ENCODE data around the gene JUN. TPM values are rescaled to one million over a fixed set of nuclear protein-coding genes. Genes with fewer than 3 reads are reported as not detected.

The JUN gene
- polyA plus RNA-seq, 2 of the 4 experiments (the other 2 are of a cell fraction): 23.3 to 59.8 TPM

DNA sequence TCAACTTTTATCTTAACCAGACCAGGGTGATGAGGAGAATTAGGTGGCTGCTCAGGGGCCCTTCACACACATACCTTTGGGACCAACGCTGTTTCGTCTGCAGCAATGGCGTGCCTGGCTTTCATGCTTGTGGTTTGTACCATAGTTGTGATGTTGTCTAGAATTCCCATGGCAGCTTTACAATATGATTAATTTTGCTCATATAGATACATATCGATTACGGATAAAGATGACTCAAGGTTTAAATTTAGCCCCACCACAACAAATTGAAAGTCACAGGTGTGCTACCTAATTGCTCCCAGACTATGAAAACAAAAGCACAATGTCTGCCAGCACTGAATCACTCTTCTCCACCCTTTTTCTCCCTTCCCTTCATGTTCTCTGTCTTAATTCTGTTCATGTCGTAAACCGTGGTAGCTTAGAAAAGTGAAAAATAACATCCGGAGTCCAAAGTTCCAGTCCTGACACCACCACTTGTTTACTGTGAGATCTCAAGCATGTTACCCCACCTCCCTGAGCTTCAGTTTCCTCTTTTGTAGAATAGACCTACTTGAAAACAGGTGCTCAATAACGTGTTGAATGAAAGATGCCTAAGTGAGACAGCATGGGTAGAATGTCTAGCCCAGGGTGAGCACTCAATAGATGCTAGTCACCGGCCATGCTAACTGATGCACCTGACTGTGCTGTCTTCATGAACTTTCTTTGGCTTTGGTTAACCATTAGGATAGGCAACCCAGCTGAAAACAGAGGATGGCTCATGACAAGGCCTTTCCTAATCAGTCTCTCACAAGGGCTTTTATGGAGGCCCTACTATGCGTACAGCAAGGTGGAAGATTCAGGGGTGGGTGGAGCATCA is 22.1 kb upstream of the JUN start:
- ChIA-PET CTCF (interaction anchor here (0.6 to 1.3 kb wide), 3 partner anchors 7 to 18 kb away, joined by 3 read pairs; no protein-coding TSS in a partner anchor), POLR2A (no interaction called here)
- H3K4me2 ChIP-seq: no peak overlapping the region
- no peak overlapping the region for H3K4me3 ChIP-seq
- WGBS (ENCODE audit: missing lambda C conversion rate): 84% methylated on average over 11 of the region's 11 CpGs
- DNase-seq (ENCODE audit: low read depth in 1 of 2, low spot score in 1 of 2) (no peak), FAIRE-seq (no peak), ATAC-seq (no peak)
- H3K9me3 ChIP-seq: no peaks in the 10 kb centered on the region
- TF ChIP-seq TP53 (CRISPR knock-in tag; IDR thresholded peaks at IDR 0.05) (no peak), RARB (CRISPR knock-in tag; IDR thresholded peaks at IDR 0.05) (no peak), SMC3 (IDR thresholded peaks at IDR 0.05) (no peak), NPAS2 (CRISPR knock-in tag; IDR thresholded peaks at IDR 0.05; ENCODE audit: borderline replicate concordance) (no peak), EHMT2 (IDR thresholded peaks at IDR 0.05; ENCODE audit: low read depth) (no peak), ZSCAN20 (CRISPR knock-in tag; IDR thresholded peaks at IDR 0.05) (no peak), ZFP36 (IDR thresholded peaks at IDR 0.05; ENCODE audit: borderline replicate concordance, partially characterized antibody) (no peak), ZC3H11A (IDR thresholded peaks at IDR 0.05) (no peak), EHF (CRISPR knock-in tag; IDR thresholded peaks at IDR 0.05) (no peak), TFCP2L1 (CRISPR knock-in tag; IDR thresholded peaks at IDR 0.05) (no peak), CHD4 (IDR thresholded peaks at IDR 0.05; ENCODE audit: borderline replicate concordance) (no peak), KDM5A (IDR thresholded peaks at IDR 0.05) (no peak)
- TF ChIP-seq, protein P1, sequence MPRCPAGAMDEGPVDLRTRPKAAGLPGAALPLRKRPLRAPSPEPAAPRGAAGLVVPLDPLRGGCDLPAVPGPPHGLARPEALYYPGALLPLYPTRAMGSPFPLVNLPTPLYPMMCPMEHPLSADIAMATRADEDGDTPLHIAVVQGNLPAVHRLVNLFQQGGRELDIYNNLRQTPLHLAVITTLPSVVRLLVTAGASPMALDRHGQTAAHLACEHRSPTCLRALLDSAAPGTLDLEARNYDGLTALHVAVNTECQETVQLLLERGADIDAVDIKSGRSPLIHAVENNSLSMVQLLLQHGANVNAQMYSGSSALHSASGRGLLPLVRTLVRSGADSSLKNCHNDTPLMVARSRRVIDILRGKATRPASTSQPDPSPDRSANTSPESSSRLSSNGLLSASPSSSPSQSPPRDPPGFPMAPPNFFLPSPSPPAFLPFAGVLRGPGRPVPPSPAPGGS (IDR thresholded peaks at IDR 0.05): no peak
- TF ChIP-seq, protein P2, sequence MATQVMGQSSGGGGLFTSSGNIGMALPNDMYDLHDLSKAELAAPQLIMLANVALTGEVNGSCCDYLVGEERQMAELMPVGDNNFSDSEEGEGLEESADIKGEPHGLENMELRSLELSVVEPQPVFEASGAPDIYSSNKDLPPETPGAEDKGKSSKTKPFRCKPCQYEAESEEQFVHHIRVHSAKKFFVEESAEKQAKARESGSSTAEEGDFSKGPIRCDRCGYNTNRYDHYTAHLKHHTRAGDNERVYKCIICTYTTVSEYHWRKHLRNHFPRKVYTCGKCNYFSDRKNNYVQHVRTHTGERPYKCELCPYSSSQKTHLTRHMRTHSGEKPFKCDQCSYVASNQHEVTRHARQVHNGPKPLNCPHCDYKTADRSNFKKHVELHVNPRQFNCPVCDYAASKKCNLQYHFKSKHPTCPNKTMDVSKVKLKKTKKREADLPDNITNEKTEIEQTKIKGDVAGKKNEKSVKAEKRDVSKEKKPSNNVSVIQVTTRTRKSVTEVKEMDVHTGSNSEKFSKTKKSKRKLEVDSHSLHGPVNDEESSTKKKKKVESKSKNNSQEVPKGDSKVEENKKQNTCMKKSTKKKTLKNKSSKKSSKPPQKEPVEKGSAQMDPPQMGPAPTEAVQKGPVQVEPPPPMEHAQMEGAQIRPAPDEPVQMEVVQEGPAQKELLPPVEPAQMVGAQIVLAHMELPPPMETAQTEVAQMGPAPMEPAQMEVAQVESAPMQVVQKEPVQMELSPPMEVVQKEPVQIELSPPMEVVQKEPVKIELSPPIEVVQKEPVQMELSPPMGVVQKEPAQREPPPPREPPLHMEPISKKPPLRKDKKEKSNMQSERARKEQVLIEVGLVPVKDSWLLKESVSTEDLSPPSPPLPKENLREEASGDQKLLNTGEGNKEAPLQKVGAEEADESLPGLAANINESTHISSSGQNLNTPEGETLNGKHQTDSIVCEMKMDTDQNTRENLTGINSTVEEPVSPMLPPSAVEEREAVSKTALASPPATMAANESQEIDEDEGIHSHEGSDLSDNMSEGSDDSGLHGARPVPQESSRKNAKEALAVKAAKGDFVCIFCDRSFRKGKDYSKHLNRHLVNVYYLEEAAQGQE (IDR thresholded peaks at IDR 0.05): no peak
- TF ChIP-seq, protein P3, sequence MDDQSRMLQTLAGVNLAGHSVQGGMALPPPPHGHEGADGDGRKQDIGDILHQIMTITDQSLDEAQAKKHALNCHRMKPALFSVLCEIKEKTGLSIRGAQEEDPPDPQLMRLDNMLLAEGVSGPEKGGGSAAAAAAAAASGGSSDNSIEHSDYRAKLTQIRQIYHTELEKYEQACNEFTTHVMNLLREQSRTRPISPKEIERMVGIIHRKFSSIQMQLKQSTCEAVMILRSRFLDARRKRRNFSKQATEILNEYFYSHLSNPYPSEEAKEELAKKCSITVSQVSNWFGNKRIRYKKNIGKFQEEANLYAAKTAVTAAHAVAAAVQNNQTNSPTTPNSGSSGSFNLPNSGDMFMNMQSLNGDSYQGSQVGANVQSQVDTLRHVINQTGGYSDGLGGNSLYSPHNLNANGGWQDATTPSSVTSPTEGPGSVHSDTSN (IDR thresholded peaks at IDR 0.05): no peak
- H3K27ac ChIP-seq: no peak overlapping the region
- H3K4me1 ChIP-seq: peaks cover 10% of the 10 kb centered on the region; the same call in 2 of the 3 replicates

DNA sequence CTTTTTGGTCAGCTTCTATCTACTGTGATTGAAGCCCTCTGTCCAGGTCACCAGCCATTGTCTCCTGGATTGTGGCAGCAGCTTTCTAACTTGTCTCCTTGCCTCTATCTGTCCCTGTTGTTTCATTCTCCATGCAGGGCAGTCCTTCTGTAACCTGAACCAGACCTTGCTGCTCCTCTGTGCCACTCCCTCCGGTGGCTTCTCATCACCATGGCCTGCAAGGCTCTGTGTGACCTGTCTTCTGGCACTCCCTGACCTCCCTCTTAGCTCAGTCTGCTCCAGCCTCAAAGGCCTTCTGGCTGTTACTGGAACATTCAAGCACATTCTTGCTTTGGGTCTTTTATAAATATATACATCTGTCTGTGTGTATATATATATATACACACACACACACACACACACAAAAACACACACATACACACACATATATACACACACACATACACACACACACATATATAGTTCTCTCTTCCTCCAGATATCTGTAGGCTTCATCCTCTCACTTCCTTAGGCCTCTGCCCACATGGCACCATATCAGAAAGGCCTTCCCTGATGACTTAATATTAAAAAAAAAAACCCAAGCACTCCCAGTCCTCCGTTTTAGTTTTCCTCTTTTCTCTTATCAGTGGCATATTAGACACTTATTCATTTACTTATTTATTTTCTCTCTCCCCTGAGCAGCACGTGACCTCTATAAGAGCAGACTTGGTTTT is 21.2 kb upstream of the JUN start:
- no peak overlapping the region for H3K27ac ChIP-seq
- TF ChIP-seq HEYL (CRISPR knock-in tag; IDR thresholded peaks at IDR 0.05): no peak
- TF ChIP-seq RARB (CRISPR knock-in tag; IDR thresholded peaks at IDR 0.05): no peak
- no peak for TF ChIP-seq FOSL2 (IDR thresholded peaks at IDR 0.05)
- no peak for TF ChIP-seq FOSL2 (CRISPR knock-in tag; IDR thresholded peaks at IDR 0.05)
- no peak for FAIRE-seq
- WGBS (ENCODE audit: missing lambda C conversion rate): 68% methylated on average over 3 of the region's 3 CpGs
- 0 out of 6 replicates have a peak, but pooled peaks of 1 of the 2 experiments have one; percentile 43 for ATAC-seq
- DNase-seq (ENCODE audit: low read depth in 1 of 2, low spot score in 1 of 2): no peak
- no peak overlapping the region for H3K4me2 ChIP-seq
- CTCF ChIA-PET: no interaction called here
- no peak overlapping the region for H3K4me3 ChIP-seq
- POLR2A ChIA-PET: no interaction called here
- H3K9me3 ChIP-seq: no peaks in the 10 kb centered on the region
- H3K4me1 ChIP-seq: peaks cover 9% of the 10 kb centered on the region; the same call in 2 of the 3 replicates
